ENCODE measurements around the gene AKT1S1.

The AKT1S1 gene

GRCh38 chr19:49856574-49857021 is 20.6 kb downstream of the AKT1S1 start:
- Mint-ChIP-seq H3K9me3 (no peaks in the 10 kb centered on the region), H3K4me3 (no peak overlapping the region), H3K4me1 (peaks cover 26% of the 10 kb centered on the region), H3K36me3 (ENCODE audit: low read depth) (peaks cover 23% of the 10 kb centered on the region), H3K27ac (peak overlapping the region; percentile 79), H3K27me3 (ENCODE audit: low read depth, poor library complexity) (no peaks in the 10 kb centered on the region)
- DNase-seq = no peak
- TF ChIP-seq CTCF (IDR thresholded peaks at IDR 0.05) = no peak

DNA sequence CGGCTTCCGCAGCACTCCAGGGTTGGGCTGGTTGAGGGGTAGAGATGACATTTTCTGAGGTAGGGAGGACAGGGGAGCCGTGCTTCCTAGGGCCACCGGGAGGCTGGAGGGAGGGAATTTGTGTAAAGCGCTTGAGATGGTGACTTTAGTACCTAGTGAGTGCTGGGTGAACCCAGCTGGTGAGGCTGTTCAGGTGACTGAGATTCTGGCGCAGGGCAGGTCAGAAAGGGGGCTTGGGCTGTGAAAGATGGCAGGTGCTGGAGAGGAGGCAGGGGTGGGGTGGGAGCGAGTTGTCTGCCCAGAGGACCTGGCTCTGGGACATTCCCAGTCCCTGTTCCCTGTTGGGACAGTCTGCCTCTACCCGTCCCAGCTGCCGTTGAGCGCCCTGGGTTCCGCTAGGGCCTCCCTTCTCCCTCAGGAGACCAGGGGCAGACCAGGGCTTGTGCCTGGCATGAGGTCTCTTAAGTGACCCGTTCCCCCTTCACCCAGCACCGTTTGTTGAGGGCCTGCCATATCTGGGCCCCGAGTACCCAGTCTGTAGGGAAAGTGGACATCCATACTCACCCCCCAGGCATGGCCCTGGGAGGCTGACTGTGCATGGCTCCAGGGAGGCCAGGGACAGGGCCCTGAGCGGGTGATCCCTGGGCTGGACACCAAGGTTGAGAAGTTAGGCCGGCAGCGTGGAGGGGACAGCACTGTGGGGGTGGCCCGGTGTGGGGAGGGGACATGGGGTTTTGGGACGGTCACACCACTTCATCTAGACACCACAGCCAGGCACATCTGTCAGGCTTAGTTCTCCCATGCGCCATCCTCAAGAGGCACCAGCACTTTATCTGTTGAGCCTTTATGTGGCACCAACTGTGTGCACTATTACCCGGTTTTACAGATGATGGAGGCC is 21.2 kb downstream of the AKT1S1 start:
- H3K27me3 Mint-ChIP-seq (ENCODE audit: low read depth, poor library complexity) = no peaks in the 10 kb centered on the region
- H3K4me1 Mint-ChIP-seq = peaks cover 25% of the 10 kb centered on the region
- TF ChIP-seq CTCF (IDR thresholded peaks at IDR 0.05) = no peak
- no peak overlapping the region for H3K4me3 Mint-ChIP-seq
- DNase-seq = no peak
- H3K9me3 Mint-ChIP-seq = no peaks in the 10 kb centered on the region
- H3K27ac Mint-ChIP-seq = peak overlapping the region; percentile 91
- peaks cover 23% of the 10 kb centered on the region for H3K36me3 Mint-ChIP-seq (ENCODE audit: low read depth)

GRCh38 chr19:49855277-49855675 is 21.9 kb downstream of the AKT1S1 start:
- Mint-ChIP-seq H3K27ac (peak overlapping the region; percentile 91), H3K36me3 (ENCODE audit: low read depth) (peaks cover 24% of the 10 kb centered on the region), H3K27me3 (ENCODE audit: low read depth, poor library complexity) (no peaks in the 10 kb centered on the region), H3K4me3 (no peak overlapping the region), H3K9me3 (no peaks in the 10 kb centered on the region), H3K4me1 (peaks cover 26% of the 10 kb centered on the region)
- DNase-seq = no peak
- no peak for TF ChIP-seq CTCF (IDR thresholded peaks at IDR 0.05)

GRCh38 chr19:49854378-49855263 is 22.5 kb downstream of the AKT1S1 start:
- Mint-ChIP-seq H3K27ac (no peak overlapping the region), H3K36me3 (ENCODE audit: low read depth) (peaks cover 31% of the 10 kb centered on the region), H3K9me3 (peaks cover 6% of the 10 kb centered on the region), H3K4me1 (peaks cover 29% of the 10 kb centered on the region), H3K4me3 (no peak overlapping the region), H3K27me3 (ENCODE audit: low read depth, poor library complexity) (peaks cover 2% of the 10 kb centered on the region)
- no peak for TF ChIP-seq CTCF (IDR thresholded peaks at IDR 0.05)
- DNase-seq = no peak

DNA sequence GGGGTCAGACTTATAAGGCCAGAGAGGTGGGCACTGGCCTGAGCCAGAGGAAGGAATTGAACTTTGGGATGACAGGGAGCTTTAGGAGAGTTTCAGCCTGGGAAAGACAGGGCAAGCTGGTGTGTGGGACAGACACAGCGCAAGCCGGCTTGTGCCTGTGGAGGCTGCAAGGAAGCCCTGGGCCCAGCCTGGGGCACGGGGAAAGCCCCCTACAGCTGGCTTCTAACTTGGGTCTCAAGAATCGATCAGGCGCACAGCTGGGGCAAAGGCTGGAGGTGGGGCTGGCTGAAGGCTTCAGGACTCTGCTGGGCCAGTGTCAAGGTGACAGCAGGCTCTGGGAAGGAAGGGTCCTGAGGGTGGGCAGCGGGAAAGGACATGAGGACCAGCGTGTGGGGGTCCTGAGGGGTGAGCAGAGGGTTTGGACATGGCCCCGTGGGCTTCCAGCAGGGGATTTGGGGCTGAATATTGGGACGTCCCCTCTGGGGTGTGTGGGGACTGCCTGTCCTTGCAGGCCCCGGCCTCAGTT is 23.2 kb downstream of the AKT1S1 start:
- H3K36me3 Mint-ChIP-seq (ENCODE audit: low read depth) = peaks cover 35% of the 10 kb centered on the region
- peak overlapping the region; percentile 93 for H3K4me3 Mint-ChIP-seq
- TF ChIP-seq CTCF (IDR thresholded peaks at IDR 0.05) = no peak
- peak overlapping the region; percentile 95 for H3K27ac Mint-ChIP-seq
- peaks cover 13% of the 10 kb centered on the region for H3K9me3 Mint-ChIP-seq
- no peak for DNase-seq
- peaks cover 29% of the 10 kb centered on the region for H3K4me1 Mint-ChIP-seq
- H3K27me3 Mint-ChIP-seq (ENCODE audit: low read depth, poor library complexity) = peaks cover 2% of the 10 kb centered on the region
